ENCODE data around the gene YAP1.

The YAP1 gene

GRCh38 chr11:102121329-102121728 is 11.1 kb downstream of the YAP1 start:
- DNase-seq (ENCODE audit: low read depth) = no peak
- no peak overlapping the region for H3K4me3 ChIP-seq (ENCODE audit: low read depth, low read length)
- TF ChIP-seq, protein P1, sequence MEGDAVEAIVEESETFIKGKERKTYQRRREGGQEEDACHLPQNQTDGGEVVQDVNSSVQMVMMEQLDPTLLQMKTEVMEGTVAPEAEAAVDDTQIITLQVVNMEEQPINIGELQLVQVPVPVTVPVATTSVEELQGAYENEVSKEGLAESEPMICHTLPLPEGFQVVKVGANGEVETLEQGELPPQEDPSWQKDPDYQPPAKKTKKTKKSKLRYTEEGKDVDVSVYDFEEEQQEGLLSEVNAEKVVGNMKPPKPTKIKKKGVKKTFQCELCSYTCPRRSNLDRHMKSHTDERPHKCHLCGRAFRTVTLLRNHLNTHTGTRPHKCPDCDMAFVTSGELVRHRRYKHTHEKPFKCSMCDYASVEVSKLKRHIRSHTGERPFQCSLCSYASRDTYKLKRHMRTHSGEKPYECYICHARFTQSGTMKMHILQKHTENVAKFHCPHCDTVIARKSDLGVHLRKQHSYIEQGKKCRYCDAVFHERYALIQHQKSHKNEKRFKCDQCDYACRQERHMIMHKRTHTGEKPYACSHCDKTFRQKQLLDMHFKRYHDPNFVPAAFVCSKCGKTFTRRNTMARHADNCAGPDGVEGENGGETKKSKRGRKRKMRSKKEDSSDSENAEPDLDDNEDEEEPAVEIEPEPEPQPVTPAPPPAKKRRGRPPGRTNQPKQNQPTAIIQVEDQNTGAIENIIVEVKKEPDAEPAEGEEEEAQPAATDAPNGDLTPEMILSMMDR (IDR thresholded peaks at IDR 0.05; ENCODE audit: control insufficient read depth, extremely low read depth, insufficient read depth) = no peak

DNA sequence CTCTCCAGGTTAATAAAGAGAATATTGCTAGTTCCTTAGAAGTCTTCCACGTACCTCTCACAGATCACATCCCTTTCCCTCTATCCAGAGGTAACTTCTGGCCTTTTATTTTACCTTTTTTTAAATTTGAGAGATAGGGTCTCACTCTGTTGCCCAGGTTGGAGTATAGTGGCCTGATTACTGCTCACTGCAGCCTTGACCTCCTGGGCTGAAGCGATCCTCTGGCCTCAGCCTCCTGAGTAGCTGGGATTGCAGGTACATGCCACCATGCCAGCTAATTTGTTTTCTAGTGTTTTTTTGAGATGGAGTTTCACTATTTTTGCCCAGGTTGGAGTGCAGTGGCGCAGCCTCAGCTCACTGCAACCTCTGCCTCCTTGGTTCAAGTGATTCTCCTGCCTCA is 24.4 kb downstream of the YAP1 start:
- TF ChIP-seq, protein P1 (IDR thresholded peaks at IDR 0.05; ENCODE audit: control insufficient read depth, extremely low read depth, insufficient read depth) = no peak
- no peak for DNase-seq (ENCODE audit: low read depth)
- no peak overlapping the region for H3K4me3 ChIP-seq (ENCODE audit: low read depth, low read length)

- no peak for DNase-seq (ENCODE audit: low read depth)
- TF ChIP-seq, protein P1 (IDR thresholded peaks at IDR 0.05; ENCODE audit: control insufficient read depth, extremely low read depth, insufficient read depth) = no peak
- H3K4me3 ChIP-seq (ENCODE audit: low read depth, low read length) = no peak overlapping the region
These were observed 25.0 kb downstream of the YAP1 start for GRCh38 chr11:102135256-102135655.

DNA sequence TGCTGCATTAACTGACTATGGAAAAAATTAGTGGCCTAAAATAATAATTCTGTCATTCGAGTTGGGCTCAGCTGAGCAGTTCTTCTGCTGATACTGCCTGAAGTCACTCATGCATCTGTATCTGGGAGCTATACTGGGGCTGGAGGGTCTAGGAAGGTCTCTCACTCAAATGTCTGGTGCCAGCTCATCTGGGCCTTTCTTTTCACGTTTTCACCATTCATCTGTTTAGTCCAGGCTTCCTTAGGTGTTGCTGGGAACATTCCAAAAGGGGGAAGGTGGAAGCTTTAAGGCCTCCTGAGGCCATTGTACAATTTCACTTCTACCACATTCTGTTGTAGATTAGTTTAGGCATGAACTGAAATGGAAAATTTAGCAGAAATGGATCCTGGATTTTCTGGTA is 28.0 kb downstream of the YAP1 start:
- TF ChIP-seq, protein P1 (IDR thresholded peaks at IDR 0.05; ENCODE audit: control insufficient read depth, extremely low read depth, insufficient read depth) = no peak
- no peak overlapping the region for H3K4me3 ChIP-seq (ENCODE audit: low read depth, low read length)
- DNase-seq (ENCODE audit: low read depth) = no peak

DNA sequence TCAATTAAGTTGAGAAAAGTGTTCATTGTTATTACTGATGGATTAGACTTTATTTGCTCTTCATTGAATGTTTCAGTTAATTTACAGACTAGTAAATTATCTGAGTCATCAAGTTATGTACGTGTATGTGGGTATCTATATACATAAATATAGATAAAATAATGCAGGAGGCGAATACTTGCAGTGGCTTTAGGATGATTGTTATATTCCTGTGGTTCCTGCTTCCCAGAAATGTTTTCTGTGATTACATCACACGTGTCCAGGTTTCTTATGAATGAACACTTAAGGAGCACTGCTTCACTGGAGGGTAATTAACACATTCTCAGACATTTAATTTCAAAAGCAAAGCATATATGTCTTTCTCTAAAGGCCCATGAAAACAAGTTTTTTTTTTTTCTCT is 28.4 kb downstream of the YAP1 start:
- TF ChIP-seq, protein P1 (IDR thresholded peaks at IDR 0.05; ENCODE audit: control insufficient read depth, extremely low read depth, insufficient read depth) = no peak
- H3K4me3 ChIP-seq (ENCODE audit: low read depth, low read length) = no peak overlapping the region
- DNase-seq (ENCODE audit: low read depth) = no peak

DNA sequence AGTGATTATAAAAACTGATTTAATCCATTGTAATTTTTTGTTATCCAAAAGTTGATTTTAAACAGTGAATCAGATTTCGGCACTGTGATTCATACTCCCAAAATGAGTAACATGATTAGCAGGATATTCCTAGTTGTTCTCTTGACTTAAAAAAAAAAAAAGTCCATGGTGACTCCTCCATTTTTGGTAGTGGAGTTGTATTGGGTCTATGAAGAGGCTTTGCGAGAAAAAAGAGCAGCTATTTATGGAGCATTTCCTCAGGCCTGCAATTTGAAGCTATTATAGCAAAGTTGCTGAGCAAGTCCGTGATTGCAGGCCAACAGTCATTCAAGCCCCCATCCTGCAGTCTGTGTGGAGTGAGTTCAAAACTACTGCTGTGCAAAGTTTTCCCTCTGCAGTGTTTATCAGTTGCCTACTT is 28.8 kb downstream of the YAP1 start:
- no peak overlapping the region for H3K4me3 ChIP-seq (ENCODE audit: low read depth, low read length)
- no peak for DNase-seq (ENCODE audit: low read depth)

GRCh38 chr11:102142333-102142732 is 32.1 kb downstream of the YAP1 start:
- TF ChIP-seq, protein P1 (IDR thresholded peaks at IDR 0.05; ENCODE audit: control insufficient read depth, extremely low read depth, insufficient read depth) = no peak
- no peak overlapping the region for H3K4me3 ChIP-seq (ENCODE audit: low read depth, low read length)
- no peak for DNase-seq (ENCODE audit: low read depth)

More for the DNA sequence above, 28.8 kb downstream of the YAP1 start:
- TF ChIP-seq, protein P1 (IDR thresholded peaks at IDR 0.05; ENCODE audit: control insufficient read depth, extremely low read depth, insufficient read depth) = no peak

Measured in LNCaP clone FGC (cell line).